PFSK-1 (cell line): ENCODE measurements around the gene KCNQ5.

Experiments used
- FOXP2 ChIP-seq: optimal IDR thresholded peaks from 2 replicates; pipeline ENCODE3; 2011; ENCODE audit warnings: borderline replicate concordance, control low read depth, inconsistent platforms; ENCODE audit not compliant: insufficient read depth; ENCODE audit errors: extremely low read length, extremely low read depth
- POLR2AphosphoS5 ChIP-seq: IDR thresholded peaks from 2 replicates; pipeline ENCODE4 v1.6.1; 2012; ENCODE audit warnings: low read depth, mild to moderate bottlenecking, control low read depth, low read length, moderate library complexity
- SIN3A ChIP-seq: IDR thresholded peaks from 2 replicates; pipeline ENCODE4 v1.6.1; 2012; ENCODE audit warnings: mild to moderate bottlenecking, low read length, moderate library complexity, borderline replicate concordance; ENCODE audit not compliant: insufficient read depth
- TAF1 ChIP-seq: IDR thresholded peaks from 2 replicates; pipeline ENCODE4 v1.6.1; 2012; ENCODE audit warnings: low read length, control low read depth, borderline replicate concordance; ENCODE audit not compliant: insufficient read depth
- TF ChIP-seq, protein P1 (sequence below), 2 experiments: IDR thresholded peaks; 2 replicates each; pipeline versions ENCODE4 v1.6.1 to v1.8.0; 2011 to 2012; ENCODE audit warnings: low read depth in 2 of 2, low read length in 2 of 2, control low read depth in 1 of 2, inconsistent platforms in 1 of 2, mild to moderate bottlenecking in 1 of 2, moderate library complexity in 1 of 2; ENCODE audit not compliant: insufficient read depth in 1 of 2

KCNQ5 gene

DNA sequence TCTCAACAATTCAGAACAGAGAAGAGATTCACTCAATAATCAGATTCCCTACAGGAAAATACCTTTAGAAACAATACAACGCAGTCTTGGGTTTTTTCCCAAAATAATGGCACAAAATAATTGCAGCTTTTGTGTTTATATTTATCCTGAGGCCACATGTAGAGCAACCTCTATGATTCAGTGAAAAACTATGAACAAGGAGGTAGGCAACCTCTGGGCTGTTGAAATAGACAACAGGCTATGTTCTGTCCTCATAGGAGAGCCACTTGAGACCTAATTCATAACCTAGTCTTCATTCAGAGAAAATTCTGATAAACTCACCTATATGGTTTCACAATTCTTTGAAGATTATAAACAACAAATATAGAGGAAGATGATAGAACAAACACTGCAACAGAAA is 485.2 kb downstream of the KCNQ5 start:
- TF ChIP-seq POLR2AphosphoS5 (no peak), FOXP2 (no peak), SIN3A (no peak), TAF1 (no peak)
- TF ChIP-seq, protein P1, sequence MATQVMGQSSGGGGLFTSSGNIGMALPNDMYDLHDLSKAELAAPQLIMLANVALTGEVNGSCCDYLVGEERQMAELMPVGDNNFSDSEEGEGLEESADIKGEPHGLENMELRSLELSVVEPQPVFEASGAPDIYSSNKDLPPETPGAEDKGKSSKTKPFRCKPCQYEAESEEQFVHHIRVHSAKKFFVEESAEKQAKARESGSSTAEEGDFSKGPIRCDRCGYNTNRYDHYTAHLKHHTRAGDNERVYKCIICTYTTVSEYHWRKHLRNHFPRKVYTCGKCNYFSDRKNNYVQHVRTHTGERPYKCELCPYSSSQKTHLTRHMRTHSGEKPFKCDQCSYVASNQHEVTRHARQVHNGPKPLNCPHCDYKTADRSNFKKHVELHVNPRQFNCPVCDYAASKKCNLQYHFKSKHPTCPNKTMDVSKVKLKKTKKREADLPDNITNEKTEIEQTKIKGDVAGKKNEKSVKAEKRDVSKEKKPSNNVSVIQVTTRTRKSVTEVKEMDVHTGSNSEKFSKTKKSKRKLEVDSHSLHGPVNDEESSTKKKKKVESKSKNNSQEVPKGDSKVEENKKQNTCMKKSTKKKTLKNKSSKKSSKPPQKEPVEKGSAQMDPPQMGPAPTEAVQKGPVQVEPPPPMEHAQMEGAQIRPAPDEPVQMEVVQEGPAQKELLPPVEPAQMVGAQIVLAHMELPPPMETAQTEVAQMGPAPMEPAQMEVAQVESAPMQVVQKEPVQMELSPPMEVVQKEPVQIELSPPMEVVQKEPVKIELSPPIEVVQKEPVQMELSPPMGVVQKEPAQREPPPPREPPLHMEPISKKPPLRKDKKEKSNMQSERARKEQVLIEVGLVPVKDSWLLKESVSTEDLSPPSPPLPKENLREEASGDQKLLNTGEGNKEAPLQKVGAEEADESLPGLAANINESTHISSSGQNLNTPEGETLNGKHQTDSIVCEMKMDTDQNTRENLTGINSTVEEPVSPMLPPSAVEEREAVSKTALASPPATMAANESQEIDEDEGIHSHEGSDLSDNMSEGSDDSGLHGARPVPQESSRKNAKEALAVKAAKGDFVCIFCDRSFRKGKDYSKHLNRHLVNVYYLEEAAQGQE (IDR thresholded peaks at IDR 0.05; ENCODE audit: insufficient read depth in 1 of 2, low read depth in 2 of 2, low read length in 2 of 2), result no peak

DNA sequence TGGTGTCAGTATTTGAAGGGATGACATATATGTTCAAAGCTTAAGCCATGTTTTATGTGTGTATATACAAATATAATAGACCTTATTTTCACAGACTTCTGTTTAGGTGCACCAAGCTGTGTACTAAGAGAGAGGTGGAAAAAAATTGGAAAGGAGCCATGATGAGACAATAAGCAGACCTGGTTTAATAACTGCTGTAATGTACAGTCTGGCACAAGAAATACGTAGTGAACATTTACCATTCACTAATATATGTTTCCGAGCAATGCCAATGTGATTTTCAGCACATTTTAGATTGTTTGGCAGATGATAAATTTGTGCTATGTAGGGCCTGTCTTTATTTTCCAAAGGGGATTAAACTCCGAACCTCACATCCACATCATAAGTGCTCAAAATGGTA is 487.1 kb downstream of the KCNQ5 start:
- TF ChIP-seq, protein P1 (IDR thresholded peaks at IDR 0.05; ENCODE audit: insufficient read depth in 1 of 2, low read depth in 2 of 2, low read length in 2 of 2), result no peak
- TF ChIP-seq POLR2AphosphoS5 (no peak), TAF1 (no peak), SIN3A (no peak), FOXP2 (no peak)

DNA sequence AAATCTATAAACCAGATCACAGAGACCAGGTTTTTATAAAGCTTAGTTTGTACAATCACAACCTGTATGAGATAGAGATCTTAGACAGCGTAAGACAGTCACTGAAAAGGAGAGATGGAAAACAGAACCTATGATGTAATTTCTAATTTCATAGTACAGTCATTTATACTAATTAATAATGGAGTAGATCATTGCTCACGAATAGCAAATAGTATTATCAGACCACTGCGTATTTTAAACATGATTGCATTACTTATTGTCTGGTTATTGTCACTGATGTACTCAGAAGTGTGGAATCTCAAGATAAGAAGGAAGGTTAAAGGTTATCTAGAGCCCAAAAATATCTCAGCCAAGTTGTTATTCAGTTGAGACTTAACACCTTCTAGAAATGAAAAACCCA is 487.8 kb downstream of the KCNQ5 start:
- TF ChIP-seq, protein P1 (IDR thresholded peaks at IDR 0.05; ENCODE audit: insufficient read depth in 1 of 2, low read depth in 2 of 2, low read length in 2 of 2), result no peak
- TF ChIP-seq POLR2AphosphoS5 (no peak), TAF1 (no peak), SIN3A (no peak), FOXP2 (no peak)

DNA sequence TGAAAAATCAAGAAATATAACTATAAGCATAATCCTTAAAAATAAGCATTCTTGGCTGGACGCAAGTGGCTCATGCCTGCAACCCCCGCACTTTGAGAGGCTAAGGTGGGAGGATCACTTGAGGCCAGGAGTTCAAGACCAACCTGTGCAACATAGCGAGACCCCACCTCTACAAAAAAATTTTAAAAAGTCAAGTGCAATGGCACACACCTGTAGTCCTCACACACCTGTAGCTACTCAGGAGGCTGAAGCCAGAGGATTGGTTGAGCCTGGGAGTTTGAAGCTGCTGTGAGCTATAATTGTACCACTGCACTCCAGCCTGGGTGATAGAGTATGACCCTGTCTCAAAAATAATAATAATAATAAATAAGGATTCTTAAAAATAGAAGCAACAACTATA is 494.5 kb downstream of the KCNQ5 start:
- TF ChIP-seq, protein P1 (IDR thresholded peaks at IDR 0.05; ENCODE audit: insufficient read depth in 1 of 2, low read depth in 2 of 2, low read length in 2 of 2), result no peak
- no peak for TF ChIP-seq SIN3A
- no peak for TF ChIP-seq POLR2AphosphoS5
- no peak for TF ChIP-seq FOXP2
- no peak for TF ChIP-seq TAF1

DNA sequence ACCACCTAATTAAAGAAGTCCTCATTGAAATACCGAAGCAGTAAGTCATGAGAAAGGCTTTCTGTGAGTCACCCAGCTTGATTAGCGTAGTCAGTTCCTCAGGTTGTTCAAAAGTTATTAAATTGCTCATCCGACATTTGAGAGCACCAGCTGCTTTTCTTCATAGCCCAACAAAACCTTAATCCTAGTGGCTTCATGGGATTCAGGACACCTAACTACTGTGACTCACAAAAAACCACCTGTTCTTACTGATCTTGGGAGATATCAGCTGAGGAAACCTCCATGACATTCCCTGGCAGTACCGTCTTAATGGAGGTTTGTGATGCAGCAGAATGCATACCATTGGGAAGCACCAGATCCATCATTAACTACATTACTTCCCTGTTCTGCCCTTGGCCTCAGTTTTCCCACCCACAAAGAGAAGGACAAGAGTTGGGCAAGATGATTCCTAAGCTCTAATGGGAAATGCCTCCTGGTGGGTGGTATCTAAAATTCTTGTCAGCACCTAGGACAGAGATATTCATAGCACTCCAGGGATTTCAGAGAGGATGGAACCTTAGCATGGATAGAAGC is 499.6 kb downstream of the KCNQ5 start:
- TF ChIP-seq, protein P1 (IDR thresholded peaks at IDR 0.05; ENCODE audit: insufficient read depth in 1 of 2, low read depth in 2 of 2, low read length in 2 of 2), result peak; percentile 72 to 90
- TF ChIP-seq TAF1, result no peak
